CD1c-positive myeloid dendritic cell (primary cell): Measurements from ENCODE around the gene SHOC2.

Experiments used
- DNase-seq: peaks from one replicate; pipeline ENCODE4 v3.0.0-alpha.2; 2016; ENCODE audit errors: extremely low spot score

The SHOC2 gene

DNA sequence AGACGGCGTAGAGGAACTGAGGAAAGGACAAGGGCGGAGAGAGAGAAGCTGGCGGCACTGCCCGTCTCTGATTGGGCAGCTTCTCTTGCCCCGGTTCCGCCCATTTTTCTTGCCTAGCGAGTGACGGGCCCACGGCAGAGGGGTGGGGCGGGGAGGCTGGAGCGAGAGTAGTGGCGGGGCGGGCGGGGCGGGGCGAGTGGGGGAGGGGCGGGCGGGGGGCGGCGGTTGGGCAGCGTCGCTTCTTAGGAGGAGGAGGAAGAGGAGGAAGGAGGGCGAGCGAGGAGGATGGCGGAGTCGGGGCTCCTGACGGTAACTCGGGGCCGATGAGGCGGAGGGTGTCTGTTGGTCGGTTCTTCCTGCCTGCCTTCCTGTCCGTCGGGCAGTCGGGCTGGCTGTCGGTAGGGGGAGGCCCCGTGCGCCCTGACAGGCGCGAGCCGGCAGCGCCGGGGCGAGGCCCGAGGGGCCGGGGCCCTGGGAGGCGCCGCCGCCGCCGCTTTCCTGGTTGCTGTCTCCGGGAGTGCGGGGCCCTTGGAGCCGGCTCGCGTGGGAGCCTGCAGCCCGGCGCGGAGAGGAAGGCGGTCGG is at the start of gene SHOC2:
TSS of gene SHOC2 (plus strand) at position 256 of the 583 bp plus-strand sequence. CDS start 44,755 bp downstream, outside the sequence.
- DNase-seq, result peak; percentile 75

DNA sequence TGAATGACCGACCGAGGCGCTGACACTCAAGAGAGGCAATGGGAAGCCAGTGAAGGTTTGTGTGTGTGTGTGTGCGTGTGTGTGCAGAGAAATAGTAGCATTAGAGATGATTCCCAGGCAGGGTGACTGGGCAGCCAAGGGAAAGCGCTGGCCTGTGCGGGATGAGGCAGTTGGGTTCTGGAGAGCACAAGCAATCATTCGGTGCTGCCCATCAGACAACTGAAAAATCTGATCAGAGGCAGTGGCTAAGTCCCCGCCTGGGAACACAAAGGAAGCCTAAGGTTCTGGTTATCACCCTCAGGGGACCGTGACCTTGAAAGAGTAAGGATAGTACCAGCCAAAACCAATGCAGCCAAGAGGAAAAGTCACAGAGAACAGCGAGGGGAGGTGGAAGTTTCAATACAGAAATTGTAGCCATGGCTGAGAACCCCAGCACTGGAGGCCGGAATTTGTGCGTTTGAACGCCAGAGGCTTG is 48.5 kb upstream of the SHOC2 start:
- DNase-seq, result no peak

DNA sequence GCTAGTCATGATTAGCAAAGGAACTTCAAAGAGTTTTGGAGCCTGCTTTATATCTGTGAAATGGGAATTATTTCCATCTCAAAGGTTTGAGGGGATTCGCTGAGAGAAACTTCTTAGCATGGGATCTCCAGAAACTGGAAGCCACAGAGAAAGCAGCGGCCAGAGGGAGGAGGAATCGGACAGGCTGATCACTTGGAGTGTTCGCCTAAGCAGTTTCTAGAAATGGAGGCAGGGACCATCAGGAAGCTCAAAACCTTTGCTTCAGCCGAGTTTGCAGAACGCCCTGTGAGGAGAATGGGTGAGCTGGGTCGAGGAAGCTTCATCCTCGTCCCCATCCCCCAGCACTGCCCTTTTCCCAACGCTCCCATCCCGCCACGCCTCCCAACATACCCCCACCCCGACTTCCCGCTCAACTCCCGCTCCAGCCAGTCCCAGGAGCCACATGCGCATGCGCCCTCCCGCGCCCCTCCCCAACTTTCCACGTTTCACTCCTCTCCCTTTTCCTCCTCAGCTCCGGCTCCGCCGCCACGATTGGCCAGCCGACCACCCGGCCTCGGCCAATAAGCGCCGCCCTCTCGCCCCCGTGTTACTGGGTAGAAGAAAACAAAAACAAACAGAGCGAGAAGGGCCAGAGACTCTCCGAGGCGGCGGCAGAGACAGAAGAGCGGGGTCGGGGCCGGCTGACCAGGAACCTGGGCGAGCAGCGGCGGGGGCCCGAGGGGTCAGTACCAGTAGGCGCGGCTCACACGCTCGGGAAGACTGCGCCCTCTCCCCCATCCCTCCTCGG is 47.9 kb upstream of the SHOC2 start, which contains the start of gene PDCD4:
TSS of gene PDCD4 (plus strand) at position 631 of the 787 bp plus-strand sequence. CDS start 4,100 bp downstream, outside the sequence.
- peak; percentile 95 for DNase-seq

DNA sequence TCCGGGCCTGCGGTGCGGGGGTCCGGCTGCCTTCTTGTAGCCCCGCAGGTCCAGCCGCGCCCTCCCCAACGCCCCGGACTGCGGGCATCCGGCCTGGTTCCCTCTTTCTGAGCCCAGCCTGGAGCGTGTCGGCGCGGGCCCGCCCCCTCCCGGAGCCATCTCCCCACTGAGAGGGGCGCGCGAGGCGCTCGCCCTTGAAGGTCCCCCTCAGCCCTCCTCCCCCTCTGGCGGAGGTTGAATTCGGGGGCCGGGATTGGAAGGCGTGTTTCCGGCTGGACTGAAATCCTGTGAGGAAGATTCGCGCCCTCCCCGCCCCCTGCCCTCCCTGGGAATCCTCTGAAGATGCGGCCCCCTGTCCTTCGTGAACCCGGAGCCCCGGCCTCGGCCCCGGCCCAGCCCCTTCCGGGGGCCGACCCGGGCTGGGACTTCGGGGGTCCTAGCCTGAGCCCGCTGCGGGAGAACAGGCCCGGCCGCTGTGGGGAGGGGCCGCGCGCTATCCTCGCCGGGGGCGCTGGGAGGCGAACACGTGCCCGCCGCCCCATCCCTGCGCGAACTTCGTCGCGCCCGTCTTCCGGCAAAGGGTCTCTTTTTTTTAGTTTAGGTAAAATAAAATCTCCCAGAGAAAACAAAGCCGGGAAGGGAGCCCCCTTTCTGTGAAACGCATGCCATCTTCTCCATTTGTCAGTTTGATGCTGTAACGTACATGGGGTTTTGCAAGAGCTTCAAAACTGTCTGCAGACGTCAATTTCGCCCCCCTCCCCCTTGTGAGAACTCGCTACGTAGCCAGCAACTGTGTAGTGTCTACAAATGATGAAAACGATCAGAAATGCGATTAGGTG is 47.0 kb upstream of the SHOC2 start:
- DNase-seq, result peak; percentile 83

DNA sequence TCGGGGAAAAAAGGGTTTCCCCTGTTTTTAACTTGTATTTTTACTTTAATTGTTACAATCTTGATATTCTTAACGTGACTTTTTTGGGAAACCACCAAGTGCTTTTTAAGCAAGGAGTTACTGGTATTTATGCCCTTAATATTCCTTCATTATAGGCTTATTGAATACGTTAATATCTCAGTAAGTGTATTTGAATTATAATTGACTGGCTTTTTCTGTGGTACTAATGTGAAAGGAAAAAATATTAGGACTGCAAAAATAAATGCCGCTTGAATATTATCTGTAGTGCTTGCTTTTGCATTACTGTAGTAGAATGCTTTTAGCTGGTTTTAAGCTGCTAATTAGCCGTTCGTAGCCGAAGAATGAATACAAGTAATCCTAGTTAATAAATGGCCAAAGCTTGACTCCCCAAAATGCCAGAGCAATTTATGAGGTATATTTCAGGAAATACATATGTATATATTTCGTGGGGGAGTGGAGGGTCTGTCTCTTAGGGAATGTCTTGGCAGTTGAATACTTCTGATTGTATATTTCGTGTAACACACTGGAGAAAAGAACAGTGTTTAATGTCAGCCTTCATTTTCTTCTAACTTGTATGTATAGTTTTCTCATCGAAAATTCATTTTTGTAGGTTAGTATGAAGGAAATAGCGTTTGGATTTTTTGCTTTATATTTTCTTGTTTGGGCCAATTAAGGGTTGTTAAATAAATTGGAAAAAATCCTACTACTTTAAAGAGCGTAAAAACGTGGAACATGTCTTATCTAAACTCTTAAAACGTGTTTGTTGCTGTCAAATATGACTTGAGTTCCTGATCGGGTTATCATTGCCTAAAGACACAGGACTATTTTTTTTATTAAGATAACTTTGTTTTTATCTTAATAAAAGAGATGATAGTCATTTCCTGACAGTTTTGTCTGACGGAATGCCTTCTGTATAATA is 46.1 kb upstream of the SHOC2 start:
- peak; percentile 17 for DNase-seq

DNA sequence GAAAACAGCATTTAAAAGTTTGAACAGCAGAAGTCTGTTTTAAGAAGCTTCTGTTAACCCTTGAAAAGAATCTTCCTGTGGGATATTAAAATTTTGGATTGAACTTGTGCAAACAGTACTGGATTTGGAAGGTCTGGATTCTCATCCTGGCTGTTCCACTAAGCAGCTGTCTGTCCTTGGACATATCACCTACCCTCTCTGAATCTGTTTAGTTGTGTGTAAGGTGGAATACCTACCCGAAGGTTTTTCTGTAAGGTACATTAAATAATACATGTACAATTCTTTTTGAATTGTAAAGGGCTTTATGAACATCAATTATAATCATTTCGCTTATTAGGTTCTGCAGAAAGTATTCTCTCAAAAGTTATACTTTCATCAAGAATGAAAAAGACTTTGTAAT is 45.5 kb upstream of the SHOC2 start:
- DNase-seq, result no peak

DNA sequence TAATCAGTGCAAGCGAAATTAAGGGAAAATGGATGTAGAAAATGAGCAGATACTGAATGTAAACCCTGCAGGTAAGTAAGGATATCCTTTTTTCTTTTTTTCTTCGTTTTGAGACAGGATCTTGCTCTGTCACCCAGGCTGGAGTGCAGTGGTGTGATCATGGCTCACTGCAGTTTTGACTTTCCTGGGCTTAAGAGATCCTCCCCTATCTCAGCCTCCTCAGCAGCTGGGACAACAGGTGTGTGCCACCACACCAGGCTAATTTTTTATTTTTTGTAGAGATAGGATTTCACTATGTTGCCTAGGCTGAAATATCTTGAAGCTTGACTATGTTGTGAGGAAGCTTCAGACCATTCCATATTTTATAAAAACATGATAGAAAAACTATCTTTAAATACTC is 43.4 kb upstream of the SHOC2 start:
- no peak for DNase-seq

DNA sequence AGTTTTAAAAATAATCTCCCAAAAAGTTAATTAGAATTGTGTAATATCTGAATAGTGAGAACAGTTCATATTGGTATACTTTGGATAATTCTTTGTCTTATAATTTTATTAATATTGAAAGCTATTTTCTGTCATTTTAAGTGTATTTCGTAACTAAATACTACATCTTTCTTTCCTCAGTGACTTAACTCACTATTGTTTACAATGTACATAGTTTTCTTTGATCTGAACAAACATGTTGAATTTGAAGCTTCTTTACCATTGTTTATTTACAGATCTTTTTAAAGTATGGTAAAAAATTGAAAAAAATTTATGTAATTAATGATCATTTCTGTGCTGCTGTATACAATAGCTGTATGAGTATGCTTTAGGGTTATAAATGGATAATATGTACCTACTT is 42.6 kb upstream of the SHOC2 start:
- DNase-seq, result no peak

DNA sequence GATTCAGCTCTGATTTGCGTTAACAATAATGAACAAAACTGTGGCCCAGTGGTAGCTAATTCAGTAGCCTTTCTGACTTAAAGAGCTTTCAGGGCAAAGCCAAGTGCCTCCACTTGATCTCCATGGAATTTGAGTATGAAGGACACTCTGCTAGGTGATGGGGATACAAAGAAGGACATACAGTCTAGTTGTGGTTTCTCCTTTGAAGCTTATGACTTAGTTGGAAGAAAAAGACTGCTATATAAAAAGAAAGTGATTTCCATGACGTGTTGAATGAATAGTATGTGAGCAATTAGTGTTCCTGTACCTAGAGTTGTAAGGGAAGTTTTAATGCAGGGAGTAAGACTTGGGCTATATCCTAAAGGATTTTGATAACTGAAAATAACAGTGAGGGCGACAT is 39.4 kb upstream of the SHOC2 start:
- DNase-seq, result no peak

DNA sequence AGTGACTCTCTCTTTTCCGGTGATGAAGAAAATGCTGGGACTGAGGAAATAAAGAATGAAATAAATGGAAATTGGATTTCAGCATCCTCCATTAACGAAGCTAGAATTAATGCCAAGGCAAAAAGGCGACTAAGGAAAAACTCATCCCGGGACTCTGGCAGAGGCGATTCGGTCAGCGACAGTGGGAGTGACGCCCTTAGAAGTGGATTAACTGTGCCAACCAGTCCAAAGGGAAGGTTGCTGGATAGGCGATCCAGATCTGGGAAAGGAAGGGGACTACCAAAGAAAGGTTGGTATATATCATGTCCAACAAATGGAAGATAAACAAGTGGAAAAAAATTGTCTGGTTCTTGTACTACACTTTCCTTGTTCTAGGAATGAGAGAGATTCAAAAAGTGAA is 38.2 kb upstream of the SHOC2 start:
- DNase-seq, result no peak

DNA sequence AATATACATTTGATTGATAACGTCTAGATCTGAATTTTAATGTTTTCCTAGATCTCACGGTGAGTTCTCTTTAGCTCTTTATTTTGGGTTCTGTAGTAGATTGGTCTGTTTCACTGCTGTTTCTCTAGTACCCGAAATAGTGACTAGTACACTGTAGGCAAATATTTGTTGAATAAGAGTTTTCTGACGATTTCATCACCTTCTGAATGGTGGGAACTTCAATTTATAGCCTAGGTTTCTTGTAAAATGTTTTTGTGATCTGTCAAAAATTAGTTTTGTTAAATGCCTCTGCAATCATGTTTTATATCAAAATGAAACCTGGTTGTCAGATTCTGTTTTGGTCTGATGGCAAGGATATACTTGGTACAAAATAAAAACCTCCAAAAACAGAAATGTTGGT is 37.5 kb upstream of the SHOC2 start:
- DNase-seq, result no peak

DNA sequence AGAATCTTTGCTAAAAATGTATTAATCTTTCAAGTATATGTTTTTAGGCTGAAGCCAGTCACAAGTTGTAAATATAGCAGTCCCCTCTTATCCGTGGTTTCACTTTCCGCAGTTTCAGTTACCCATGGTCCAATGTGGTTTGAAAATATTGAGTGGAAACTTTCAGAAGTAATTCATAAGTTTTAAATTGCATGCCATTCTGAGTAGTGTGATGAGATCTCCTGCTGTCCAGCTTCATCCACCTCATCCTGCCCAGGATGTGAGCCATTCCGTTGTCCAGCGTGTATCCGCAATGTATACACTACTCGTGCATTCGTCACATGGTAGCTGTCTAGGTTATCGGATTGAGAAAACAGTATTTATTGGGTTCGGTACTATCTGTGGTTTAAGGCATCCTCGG is 35.5 kb upstream of the SHOC2 start:
- DNase-seq, result no peak

DNA sequence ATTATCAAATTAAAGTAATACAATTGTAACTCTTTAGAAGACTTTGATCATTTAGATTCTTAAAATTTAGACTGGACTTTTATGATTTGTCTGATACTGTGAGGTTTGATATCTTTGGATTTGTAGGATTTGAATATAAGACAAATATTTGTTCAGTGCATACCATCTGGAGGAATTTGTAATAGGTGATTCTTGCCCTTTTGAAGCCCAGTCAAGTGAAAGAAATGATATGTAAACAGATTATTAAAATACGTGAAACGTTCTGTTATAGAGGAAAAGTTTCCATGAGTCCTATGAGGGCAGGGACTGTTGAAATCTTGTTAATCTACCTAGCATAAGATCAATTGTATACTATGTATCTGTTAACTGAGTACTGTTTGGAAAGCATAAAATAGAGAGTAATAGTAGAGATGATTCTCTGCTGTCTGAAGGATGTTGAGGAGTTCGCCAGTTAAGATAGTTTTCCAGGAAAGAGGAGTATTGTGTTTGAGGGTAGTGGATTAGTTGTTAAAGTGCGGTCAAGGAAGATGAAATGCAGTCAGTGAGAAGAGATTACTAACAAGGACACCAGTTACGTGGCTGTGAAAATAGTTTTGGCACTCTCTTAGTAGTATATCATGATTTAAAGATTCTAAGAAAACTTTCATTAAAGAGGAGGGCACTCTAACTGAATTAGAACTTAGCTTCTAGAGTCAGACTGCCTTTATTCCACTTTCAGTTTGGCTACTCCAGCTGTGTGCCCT is 33.3 kb upstream of the SHOC2 start:
- DNase-seq, result no peak

DNA sequence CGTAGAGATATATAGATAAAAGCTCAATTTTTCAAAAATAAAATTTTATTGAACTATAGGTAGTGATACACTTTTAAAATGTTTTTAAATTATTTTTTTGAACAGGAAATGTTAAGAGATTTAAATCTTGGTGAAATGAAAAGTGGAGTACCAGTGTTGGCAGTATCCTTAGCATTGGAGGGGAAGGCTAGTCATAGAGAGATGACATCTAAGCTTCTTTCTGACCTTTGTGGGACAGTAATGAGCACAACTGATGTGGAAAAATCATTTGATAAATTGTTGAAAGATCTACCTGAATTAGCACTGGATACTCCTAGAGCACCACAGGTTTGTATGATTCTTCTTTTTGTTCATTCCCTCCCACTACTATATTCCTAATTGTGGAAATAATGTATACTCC is 31.8 kb upstream of the SHOC2 start:
- DNase-seq, result no peak

DNA sequence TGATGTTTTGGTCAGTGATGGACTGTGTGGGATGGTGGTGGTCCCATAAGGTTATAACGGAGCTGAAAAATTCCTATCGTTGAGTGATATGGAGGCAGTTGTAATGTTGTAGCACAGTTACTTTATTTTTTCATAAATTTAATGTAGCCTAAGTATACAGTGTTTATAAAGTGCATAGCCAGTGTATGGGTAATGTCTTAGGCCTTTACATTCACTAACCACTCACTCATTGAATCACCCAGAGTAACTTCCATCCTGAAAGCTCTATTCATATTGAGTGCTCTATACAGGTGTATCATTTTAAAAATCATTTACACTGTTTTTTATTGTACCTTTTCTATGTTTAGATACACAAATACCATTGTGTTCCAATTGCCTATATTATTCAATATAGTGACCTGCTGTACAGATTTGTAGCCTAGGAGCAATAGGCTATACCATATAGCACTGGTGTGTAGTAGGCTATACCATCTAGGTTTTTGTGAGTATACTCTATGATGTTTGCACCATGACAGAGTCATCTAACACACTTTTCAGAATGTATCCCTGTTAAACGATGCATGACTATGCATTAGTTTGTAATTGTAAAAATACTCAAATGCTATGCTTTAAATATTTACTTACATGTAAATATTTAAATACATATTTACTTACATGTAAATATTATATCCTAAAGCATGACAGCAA is 26.7 kb upstream of the SHOC2 start:
- no peak for DNase-seq

DNA sequence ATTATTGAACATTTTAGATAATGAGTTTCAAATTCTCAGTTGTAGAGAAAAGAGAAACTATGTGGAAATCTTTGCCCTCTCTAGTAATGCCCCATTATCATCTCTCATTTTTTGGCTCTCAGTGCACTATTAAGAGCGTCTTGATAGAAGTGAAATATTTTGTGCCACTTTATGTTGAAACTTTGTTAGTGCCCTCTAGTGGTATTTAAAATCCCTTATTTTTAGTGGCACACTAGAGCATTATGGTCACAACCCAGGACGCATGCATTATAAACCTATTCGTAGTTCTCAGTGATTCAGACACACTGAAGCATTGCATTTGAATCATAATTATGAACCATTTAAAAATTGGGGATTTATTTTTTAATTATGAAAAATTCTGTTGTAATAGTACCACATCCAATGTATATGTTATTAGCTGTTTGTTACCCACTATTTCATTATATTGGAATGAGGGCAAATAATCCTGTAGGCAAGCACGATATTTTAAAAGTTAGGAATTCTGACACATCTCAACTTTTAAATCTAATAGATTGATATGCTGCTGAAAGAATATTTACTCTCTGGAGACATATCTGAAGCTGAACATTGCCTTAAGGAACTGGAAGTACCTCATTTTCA is 25.7 kb upstream of the SHOC2 start:
- DNase-seq, result peak; percentile 74

DNA sequence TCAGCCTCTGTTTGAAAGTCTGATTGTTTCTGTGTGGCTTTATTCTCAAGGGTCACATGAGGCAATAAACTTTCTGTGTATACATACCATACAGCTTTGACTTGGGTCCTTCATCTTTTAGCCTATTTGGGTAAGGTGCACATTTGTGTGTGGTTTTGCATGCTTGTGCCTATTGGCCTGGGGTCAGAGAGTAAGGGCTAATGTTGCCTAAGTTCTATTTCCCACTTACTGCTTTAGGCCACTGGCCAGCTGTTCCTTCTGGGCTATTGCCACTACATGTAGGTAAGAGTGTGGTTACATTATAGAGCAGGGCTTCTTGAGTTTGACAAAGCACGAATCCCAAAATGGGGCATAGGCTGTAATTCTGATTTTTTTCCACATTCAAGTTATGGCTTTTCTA is 22.2 kb upstream of the SHOC2 start:
- no peak for DNase-seq

DNA sequence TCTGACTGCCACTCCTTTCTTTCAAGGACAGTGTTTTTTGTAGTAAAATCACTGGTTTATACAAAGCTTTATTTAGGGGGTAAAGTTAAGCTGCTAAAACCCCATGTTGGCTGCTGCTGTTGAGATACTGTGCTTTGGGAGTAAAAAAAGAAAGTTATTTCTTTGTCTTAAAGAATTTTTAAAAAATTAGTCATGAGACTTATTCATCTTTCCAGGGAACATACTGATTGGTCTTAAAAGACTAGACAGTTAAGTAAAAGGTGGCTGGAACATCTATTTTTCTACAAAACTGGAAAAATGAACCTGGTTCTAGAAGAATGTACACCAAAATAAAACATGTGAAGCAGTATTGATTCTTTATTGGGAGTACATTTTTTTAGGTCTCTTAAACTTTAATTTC is 21.0 kb upstream of the SHOC2 start:
- no peak for DNase-seq

DNA sequence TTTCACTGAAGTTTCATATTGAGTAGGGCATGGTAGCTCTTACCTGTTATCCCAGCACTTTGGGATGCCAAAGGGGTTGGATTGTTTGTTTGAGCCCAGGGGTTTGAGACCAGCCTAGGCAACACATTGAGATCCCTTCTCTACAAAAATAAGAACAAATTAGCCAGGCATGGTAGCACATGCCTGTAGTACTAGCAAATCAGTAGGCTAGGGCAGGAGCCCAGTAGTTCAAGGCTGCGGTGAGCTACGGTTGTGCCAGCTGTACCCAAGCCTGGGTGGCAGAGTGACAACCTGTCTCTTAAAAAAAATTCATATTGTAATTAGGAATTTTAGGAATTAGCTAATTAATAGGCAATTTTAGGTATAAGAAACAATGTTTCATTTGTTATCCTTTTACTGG is 18.4 kb upstream of the SHOC2 start:
- no peak for DNase-seq
